Liver (tissue), 3 donors: ENCODE measurements around the gene PAFAH1B2.

Experiments
- ATF3 ChIP-seq: IDR thresholded peaks from 2 replicates; pipeline ENCODE4 v1.6.1; 2016; ENCODE audit warnings: antibody characterized with exemption
- CTCF ChIP-seq: fragments of 150-350 bp; IDR thresholded peaks from 2 replicates; pipeline ENCODE4 v1.5.1; 2017; ENCODE audit warnings: improper control_type of control experiment, low read depth, low read length; ENCODE audit not compliant: missing input control
- EGR1 ChIP-seq, 2 donors: IDR thresholded peaks; 2 replicates each; pipeline ENCODE4 v1.6.1; 2016 to 2018; ENCODE audit warnings: antibody characterized with exemption in 2 of 2, low read depth in 2 of 2
- GABPA ChIP-seq, 2 donors: IDR thresholded peaks in 1 of 2; conservative IDR thresholded peaks in 1 of 2; 2 replicates each; pipeline ENCODE4 v1.6.1; 2016; ENCODE audit warnings: antibody characterized with exemption in 2 of 2, mild to moderate bottlenecking in 1 of 2, moderate library complexity in 1 of 2
- HNF4A ChIP-seq, 2 donors: conservative IDR thresholded peaks; 2 replicates each; pipeline ENCODE4 v1.6.1; 2016; ENCODE audit warnings: antibody characterized with exemption in 2 of 2, mild to moderate bottlenecking in 2 of 2
- HNF4G ChIP-seq: IDR thresholded peaks from 2 replicates; pipeline ENCODE4 v1.6.1; 2016; ENCODE audit warnings: antibody characterized with exemption
- JUND ChIP-seq, 2 donors: IDR thresholded peaks; 2 replicates each; pipeline ENCODE4 v1.6.1; 2016; ENCODE audit warnings: antibody characterized with exemption in 2 of 2
- MAX ChIP-seq: IDR thresholded peaks from 2 replicates; pipeline ENCODE4 v1.6.1; 2016; ENCODE audit warnings: antibody characterized with exemption
- RAD21 ChIP-seq, 2 donors: IDR thresholded peaks; 2 replicates each; pipeline ENCODE4 v1.6.1; 2016; ENCODE audit warnings: antibody characterized with exemption in 2 of 2, mild to moderate bottlenecking in 2 of 2
- REST ChIP-seq: IDR thresholded peaks from 2 replicates; pipeline ENCODE4 v1.6.1; 2016; ENCODE audit warnings: antibody characterized with exemption, mild to moderate bottlenecking
- SP1 ChIP-seq: IDR thresholded peaks from 2 replicates; pipeline ENCODE4 v1.6.1; 2018; ENCODE audit warnings: antibody characterized with exemption, mild to moderate bottlenecking
- TAF1 ChIP-seq: conservative IDR thresholded peaks from 2 replicates; pipeline ENCODE4 v1.6.1; 2016; ENCODE audit warnings: antibody characterized with exemption, mild to moderate bottlenecking
- YY1 ChIP-seq: IDR thresholded peaks from 2 replicates; pipeline ENCODE4 v1.6.1; 2016; ENCODE audit warnings: antibody characterized with exemption, mild to moderate bottlenecking
- ZBTB33 ChIP-seq: IDR thresholded peaks from 2 replicates; pipeline ENCODE4 v1.6.1; 2016; ENCODE audit warnings: antibody characterized with exemption
- donor health status: healthy.
- donor health status: healthy.

GRCh38 chr11:117126223-117126965, 17.7 kb upstream of the PAFAH1B2 start:
- TF ChIP-seq HNF4G (no peak), TAF1 (no peak), CTCF (no peak), ZBTB33 (no peak), GABPA (IDR thresholded peaks at IDR 0.05 in 1 of 2, conservative IDR thresholded peaks at IDR 0.05 in 1 of 2) (no peak), MAX (no peak), REST (no peak), JUND (IDR thresholded peaks at IDR 0.05) (no peak), ATF3 (no peak), SP1 (no peak), RAD21 (IDR thresholded peaks at IDR 0.05) (no peak), HNF4A (conservative IDR thresholded peaks at IDR 0.05) (no peak), YY1 (no peak), EGR1 (IDR thresholded peaks at IDR 0.05; ENCODE audit: low read depth in 2 of 2) (no peak)
